Immature natural killer cell (primary cell): ENCODE data around the gene COLGALT1. TPM values are rescaled to one million over a fixed set of nuclear protein-coding genes. Genes with fewer than 3 reads are reported as not detected.
"Not testable (repeated sequence)": the region's sequence is repeated elsewhere in the genome, so short reads cannot be mapped to it uniquely, and the experiment has no call there.

Experiments used
- DNase-seq, 3 donors: peaks; one replicate each; pipeline ENCODE4 v3.0.0; 2022; ENCODE audit warnings: mixed read lengths in 1 of 3
- H3K27ac Mint-ChIP-seq, 6 donors: one replicate each; pipeline ENCODE4 v1.8.0; 2020; ENCODE audit warnings: mixed read lengths in 6 of 6, mild to moderate bottlenecking in 5 of 6, inconsistent platforms in 4 of 6, moderate library complexity in 3 of 6
- H3K27me3 Mint-ChIP-seq, 3 donors: one replicate each; pipeline ENCODE4 v1.8.0; 2020 to 2021; ENCODE audit warnings: low read depth in 3 of 3, mild to moderate bottlenecking in 3 of 3, mixed read lengths in 3 of 3, moderate library complexity in 3 of 3, inconsistent platforms in 1 of 3
- H3K36me3 Mint-ChIP-seq, 3 donors: one replicate each; pipeline ENCODE4 v1.8.0; 2020; ENCODE audit warnings: mixed read lengths in 3 of 3, inconsistent platforms in 2 of 3, mild to moderate bottlenecking in 2 of 3
- H3K4me1 Mint-ChIP-seq, 2 donors: one replicate each; pipeline ENCODE4 v1.8.0; 2020; ENCODE audit warnings: inconsistent platforms in 2 of 2, mild to moderate bottlenecking in 2 of 2, mixed read lengths in 2 of 2, moderate library complexity in 1 of 2
- H3K4me3 Mint-ChIP-seq, 5 donors: one replicate each; pipeline ENCODE4 v1.8.0; 2020; ENCODE audit warnings: mild to moderate bottlenecking in 5 of 5, mixed read lengths in 5 of 5, inconsistent platforms in 3 of 5, moderate library complexity in 3 of 5
- H3K9me3 Mint-ChIP-seq, 6 donors: one replicate each; pipeline ENCODE4 v1.8.0; 2020; ENCODE audit warnings: mild to moderate bottlenecking in 6 of 6, mixed read lengths in 6 of 6, inconsistent platforms in 4 of 6, moderate library complexity in 3 of 6
- polyA plus RNA-seq, 3 donors: library from polyadenylated mRNA; unstranded; fragments of 300-500 nt; fragmentation: Illumina TruSeq; gene quantifications; one replicate each; pipeline ENCODE4 v1.2.3, GENCODE V29; 2021

The COLGALT1 gene
- polyA plus RNA-seq, 3 donors from 2014 or later, result 16.9 to 26.8 (median 22.6) TPM

- H3K9me3 Mint-ChIP-seq, result no peaks in the 10 kb centered on the region
- peaks cover 0 to 2% (median 1%) of the 10 kb centered on the region in 3 donors for H3K27me3 Mint-ChIP-seq
- no peak overlapping the region for H3K4me3 Mint-ChIP-seq
- H3K27ac Mint-ChIP-seq, result no peak overlapping the region
- peaks cover 4 to 20% (median 16%) of the 10 kb centered on the region in 3 donors for H3K36me3 Mint-ChIP-seq
- no peak for DNase-seq
- peaks cover 0 to 2% of the 10 kb centered on the region in 2 donors for H3K4me1 Mint-ChIP-seq
These were observed 21.5 kb downstream of the COLGALT1 start for GRCh38 chr19:17576758-17577456.

GRCh38 chr19:17577457-17578097, 22.1 kb downstream of the COLGALT1 start:
- Mint-ChIP-seq H3K36me3 (peaks cover 8 to 16% (median 12%) of the 10 kb centered on the region in 3 donors), H3K27ac (no peak overlapping the region), H3K4me1 (peaks cover 0 to 2% of the 10 kb centered on the region in 2 donors), H3K27me3 (peaks cover 0 to 2% (median 0%) of the 10 kb centered on the region in 3 donors), H3K4me3 (no peak overlapping the region), H3K9me3 (no peaks in the 10 kb centered on the region)
- no peak for DNase-seq

GRCh38 chr19:17579661-17580244, 24.3 kb downstream of the COLGALT1 start:
- Mint-ChIP-seq H3K4me3 (no peak overlapping the region), H3K27ac (peak overlapping the region in 3 of 6 donors; percentile 13 to 49 (median 43))
- DNase-seq, result peak; percentile 12 to 19 (median 14)

GRCh38 chr19:17580470-17581144, 25.2 kb downstream of the COLGALT1 start:
- no peak overlapping the region for H3K4me3 Mint-ChIP-seq

More at GRCh38 chr19:17579661-17580244, 24.3 kb downstream of the COLGALT1 start:
- Mint-ChIP-seq H3K36me3 (peaks cover 8 to 12% (median 9%) of the 10 kb centered on the region in 3 donors), H3K4me1 (no peaks in the 10 kb centered on the region), H3K9me3 (no peaks in the 10 kb centered on the region), H3K27me3 (peaks cover 0 to 5% (median 2%) of the 10 kb centered on the region in 3 donors)

GRCh38 chr19:17581211-17581874, 25.9 kb downstream of the COLGALT1 start:
- Mint-ChIP-seq H3K27ac (no peak overlapping the region), H3K9me3 (no peaks in the 10 kb centered on the region)

More at GRCh38 chr19:17580470-17581144, 25.2 kb downstream of the COLGALT1 start:
- Mint-ChIP-seq H3K4me1 (no peaks in the 10 kb centered on the region), H3K27ac (peak overlapping the region in 1 of 6 donors; percentile 49), H3K36me3 (peaks cover 8 to 12% (median 9%) of the 10 kb centered on the region in 3 donors), H3K9me3 (no peaks in the 10 kb centered on the region), H3K27me3 (peaks cover 0 to 5% (median 3%) of the 10 kb centered on the region in 3 donors)
- no peak for DNase-seq

GRCh38 chr19:17582613-17583012, 27.2 kb downstream of the COLGALT1 start:
- Mint-ChIP-seq H3K4me3 (no peak overlapping the region), H3K27ac (peak overlapping the region in 1 of 6 donors; percentile 11), H3K36me3 (peaks cover 8 to 12% (median 9%) of the 10 kb centered on the region in 3 donors), H3K4me1 (no peaks in the 10 kb centered on the region), H3K27me3 (peaks cover 3 to 5% (median 4%) of the 10 kb centered on the region in 3 donors), H3K9me3 (no peaks in the 10 kb centered on the region)
- no peak for DNase-seq

More at GRCh38 chr19:17581211-17581874, 25.9 kb downstream of the COLGALT1 start:
- no peak for DNase-seq
- H3K4me1 Mint-ChIP-seq, result no peaks in the 10 kb centered on the region
- peaks cover 0 to 5% (median 3%) of the 10 kb centered on the region in 3 donors for H3K27me3 Mint-ChIP-seq
- no peak overlapping the region for H3K4me3 Mint-ChIP-seq
- H3K36me3 Mint-ChIP-seq, result peaks cover 8 to 12% (median 9%) of the 10 kb centered on the region in 3 donors

GRCh38 chr19:17584132-17584531, 28.7 kb downstream of the COLGALT1 start:
- H3K4me1 Mint-ChIP-seq, result no peaks in the 10 kb centered on the region
- no peak overlapping the region for H3K4me3 Mint-ChIP-seq
- H3K27me3 Mint-ChIP-seq, result peaks cover 3 to 5% (median 4%) of the 10 kb centered on the region in 3 donors
- peak overlapping the region in 1 of 6 donors; percentile 17 for H3K27ac Mint-ChIP-seq
- peaks cover 8 to 12% (median 9%) of the 10 kb centered on the region in 3 donors for H3K36me3 Mint-ChIP-seq
- no peak for DNase-seq
- no peaks in the 10 kb centered on the region for H3K9me3 Mint-ChIP-seq

- H3K4me3 Mint-ChIP-seq, H3K4me1 Mint-ChIP-seq, H3K9me3 Mint-ChIP-seq, H3K36me3 Mint-ChIP-seq, DNase-seq, H3K27me3 Mint-ChIP-seq: not testable (repeated sequence)
- peak overlapping the region in 1 of 6 donors; percentile 46 for H3K27ac Mint-ChIP-seq
These were observed 29.9 kb downstream of the COLGALT1 start for GRCh38 chr19:17585395-17585794.

- no peaks in the 10 kb centered on the region for H3K36me3 Mint-ChIP-seq
These were observed 35.4 kb downstream of the COLGALT1 start for GRCh38 chr19:17590866-17591265.

GRCh38 chr19:17594296-17594695, 38.8 kb downstream of the COLGALT1 start:
- not testable (repeated sequence) for DNase-seq, H3K36me3 Mint-ChIP-seq, H3K4me3 Mint-ChIP-seq, H3K27me3 Mint-ChIP-seq, H3K4me1 Mint-ChIP-seq, H3K9me3 Mint-ChIP-seq, H3K27ac Mint-ChIP-seq

More at GRCh38 chr19:17590866-17591265, 35.4 kb downstream of the COLGALT1 start:
- H3K9me3 Mint-ChIP-seq, result peaks cover 0 to 1% (median 0%) of the 10 kb centered on the region in 6 donors
- no peak overlapping the region for H3K4me3 Mint-ChIP-seq
- no peak overlapping the region for H3K27ac Mint-ChIP-seq
- peaks cover 0 to 7% (median 5%) of the 10 kb centered on the region in 3 donors for H3K27me3 Mint-ChIP-seq
- DNase-seq, result no peak
- H3K4me1 Mint-ChIP-seq, result no peaks in the 10 kb centered on the region

GRCh38 chr19:17598063-17598462, 42.6 kb downstream of the COLGALT1 start:
- H3K9me3 Mint-ChIP-seq, H3K27ac Mint-ChIP-seq, H3K36me3 Mint-ChIP-seq, DNase-seq, H3K4me3 Mint-ChIP-seq, H3K4me1 Mint-ChIP-seq: not testable (repeated sequence)
- peaks cover 2 to 14% (median 6%) of the 10 kb centered on the region in 3 donors for H3K27me3 Mint-ChIP-seq

GRCh38 chr19:17598953-17599352, 43.5 kb downstream of the COLGALT1 start:
- Mint-ChIP-seq H3K9me3 (no peaks in the 10 kb centered on the region), H3K27me3 (peaks cover 2 to 18% (median 4%) of the 10 kb centered on the region in 3 donors), H3K27ac (no peak overlapping the region), H3K4me3 (no peak overlapping the region), H3K4me1 (no peaks in the 10 kb centered on the region), H3K36me3 (peaks cover 0 to 3% (median 0%) of the 10 kb centered on the region in 3 donors)
- no peak for DNase-seq

- H3K27me3 Mint-ChIP-seq, result peaks cover 2 to 23% (median 9%) of the 10 kb centered on the region in 3 donors
- H3K4me1 Mint-ChIP-seq, result no peaks in the 10 kb centered on the region
- no peak for DNase-seq
- no peaks in the 10 kb centered on the region for H3K9me3 Mint-ChIP-seq
- peaks cover 0 to 3% (median 0%) of the 10 kb centered on the region in 3 donors for H3K36me3 Mint-ChIP-seq
- no peak overlapping the region for H3K4me3 Mint-ChIP-seq
- H3K27ac Mint-ChIP-seq, result no peak overlapping the region
These were observed 44.3 kb downstream of the COLGALT1 start for GRCh38 chr19:17599780-17600179.
